ENCODE measurements around the gene TMEM184B. TPM values are rescaled to one million over a fixed set of nuclear protein-coding genes. Genes with fewer than 3 reads are reported as not detected.

TMEM184B gene
- total and polyA plus RNA-seq, 10 of the 15 experiments (the other 5 are each of a cell fraction or from before 2014, with no cell fraction given), result 0.56 to 22.4 (median 7.9) TPM

GRCh38 chr22:38220653-38221386 lies 52.0 kb downstream of the TMEM184B start:
- no peaks in the 10 kb centered on the region for H4K20me1 ChIP-seq (ENCODE audit: control insufficient read depth, insufficient read depth)
- no peak for TF ChIP-seq USF1 (IDR thresholded peaks at IDR 0.05; ENCODE audit: borderline replicate concordance, extremely low read length, insufficient read depth, low read depth, low read length)
- TF ChIP-seq FOS (IDR thresholded peaks at IDR 0.05; ENCODE audit: borderline replicate concordance, extremely low read depth, insufficient read length), result no peak
- no peak for TF ChIP-seq GABPA (IDR thresholded peaks at IDR 0.05; ENCODE audit: low read depth)
- TF ChIP-seq ZNF274 (IDR thresholded peaks at IDR 0.05; ENCODE audit: insufficient read depth, insufficient read length), result no peak
- no peak for TF ChIP-seq LARP7 (IDR thresholded peaks at IDR 0.05)
- no peaks in the 10 kb centered on the region for H3K79me2 ChIP-seq (ENCODE audit: control insufficient read depth, insufficient read depth, low read length)
- no peak for DNase-seq (ENCODE audit: low read depth, low spot score)
- no TSS peak for BruUV-seq (replicated peaks)
- H3K36me3 ChIP-seq (ENCODE audit: control insufficient read depth in 2 of 2, insufficient read depth in 2 of 2, low read length in 1 of 2), result no peaks in the 10 kb centered on the region; a peak in 1 of 4 replicates
- FAIRE-seq, result no peak
- H3K9ac ChIP-seq (ENCODE audit: control insufficient read depth, insufficient read depth, low read length), result no peak overlapping the region
- ATAC-seq, result no peak
- H3K27me3 ChIP-seq (replicated peaks in 1 of 2; ENCODE audit: control insufficient read depth in 2 of 2, insufficient read depth in 2 of 2, low read length in 1 of 2), result no peaks in the 10 kb centered on the region
- H3K9me3 ChIP-seq (replicated peaks; ENCODE audit: control insufficient read depth, insufficient read depth, low read length), result no peaks in the 10 kb centered on the region
- no peak overlapping the region for H3K4me2 ChIP-seq (ENCODE audit: control insufficient read depth, insufficient read depth)
- no peak overlapping the region for H2AFZ ChIP-seq (ENCODE audit: control insufficient read depth, low read depth, low read length)
- ChIA-PET POLR2A (no interaction called here), RAD21 (ENCODE audit: unreplicated experiment) (no interaction called here), CTCF (interaction anchor here (0.9 kb wide), 1 partner anchor 39 kb away, joined by 3 read pairs; the partner anchor contains the start of gene PLA2G6), SMC1A (ENCODE audit: uncharacterized antibody, unreplicated experiment) (no interaction called here)
- peaks cover 13% of the 10 kb centered on the region for H3K4me1 ChIP-seq (ENCODE audit: control insufficient read depth, insufficient read depth, low read length)
- no peak overlapping the region for H3K27ac ChIP-seq (ENCODE audit: control insufficient read depth, insufficient read depth)
- WGBS (ENCODE audit: insufficient coverage, insufficient replicate concordance, low lambda C conversion rate, missing lambda C conversion rate), result 85% methylated on average over 22 of the region's 22 CpGs
- no peak overlapping the region for H3K4me3 ChIP-seq
- in situ Hi-C loops (cut with MboI), result no loop called here
- intact Hi-C loops (cut with micrococcal nuclease; ENCODE audit: unreplicated experiment), result no loop called here

- Histone ChIP-seq H3K79me2 (ENCODE audit: control insufficient read depth, insufficient read depth, low read length) (no peaks in the 10 kb centered on the region), H3K9me3 (replicated peaks; ENCODE audit: control insufficient read depth, insufficient read depth, low read length) (no peaks in the 10 kb centered on the region), H3K4me2 (ENCODE audit: control insufficient read depth, insufficient read depth) (no peak overlapping the region), H3K4me1 (ENCODE audit: control insufficient read depth, insufficient read depth, low read length) (peaks cover 19% of the 10 kb centered on the region), H2AFZ (ENCODE audit: control insufficient read depth, low read depth, low read length) (no peak overlapping the region), H3K27me3 (replicated peaks in 1 of 2; ENCODE audit: control insufficient read depth in 2 of 2, insufficient read depth in 2 of 2, low read length in 1 of 2) (no peaks in the 10 kb centered on the region), H3K27ac (ENCODE audit: control insufficient read depth, insufficient read depth) (no peak overlapping the region), H3K9ac (ENCODE audit: control insufficient read depth, insufficient read depth, low read length) (no peak overlapping the region), H3K4me3 (no peak overlapping the region), H3K36me3 (ENCODE audit: control insufficient read depth in 2 of 2, insufficient read depth in 2 of 2, low read length in 1 of 2) (no peaks in the 10 kb centered on the region; a peak in 2 of 4 replicates), H4K20me1 (ENCODE audit: control insufficient read depth, insufficient read depth) (no peaks in the 10 kb centered on the region)
- intact Hi-C loops (cut with micrococcal nuclease; ENCODE audit: unreplicated experiment) (no loop called here), in situ Hi-C loops (cut with MboI) (no loop called here)
- FAIRE-seq (no peak), DNase-seq (ENCODE audit: low read depth, low spot score) (no peak), ATAC-seq (no peak)
- WGBS (ENCODE audit: insufficient coverage, insufficient replicate concordance, low lambda C conversion rate, missing lambda C conversion rate), result 96% methylated on average over 8 of the region's 8 CpGs
- BruUV-seq (replicated peaks), result no TSS peak
- SMC1A ChIA-PET (ENCODE audit: uncharacterized antibody, unreplicated experiment), result no interaction called here
- POLR2A ChIA-PET, result no interaction called here
- CTCF ChIA-PET, result interaction anchor here (1.1 kb wide), 1 partner anchor 9 kb away, joined by 3 read pairs; no protein-coding TSS in a partner anchor
- RAD21 ChIA-PET (ENCODE audit: unreplicated experiment), result interaction anchor here (0.7 kb wide), 1 partner anchor 41 kb away, joined by 3 read pairs; no protein-coding TSS in a partner anchor
- TF ChIP-seq JUND (IDR thresholded peaks at IDR 0.05; ENCODE audit: low read depth, low read length) (no peak), RELB (IDR thresholded peaks at IDR 0.05; ENCODE audit: low read depth) (no peak), SUZ12 (IDR thresholded peaks at IDR 0.05; ENCODE audit: unreplicated experiment) (no peak), DPF2 (IDR thresholded peaks at IDR 0.05) (no peak), TCF3 (IDR thresholded peaks at IDR 0.05; ENCODE audit: borderline replicate concordance, insufficient read depth, low read depth, low read length) (no peak), MAX (IDR thresholded peaks at IDR 0.05; ENCODE audit: low read depth, low read length) (no peak), ZNF207 (IDR thresholded peaks at IDR 0.05; ENCODE audit: borderline replicate concordance) (no peak), STAT3 (IDR thresholded peaks at IDR 0.05; ENCODE audit: low read depth, low read length) (no peak), CBX3 (IDR thresholded peaks at IDR 0.05; ENCODE audit: borderline replicate concordance, low read depth) (no peak), ASH2L (IDR thresholded peaks at IDR 0.05; ENCODE audit: borderline replicate concordance, low read depth) (no peak), JUNB (IDR thresholded peaks at IDR 0.05) (no peak)
Observed at GRCh38 chr22:38220163-38220562, 52.6 kb downstream of the TMEM184B start.

All from GM12878 (cell line).